HG03354 (cell line): ENCODE measurements around the gene MAP6D1.
"Not testable (repeated sequence)": the region's sequence is repeated elsewhere in the genome, so short reads cannot be mapped to it uniquely, and the experiment has no call there.

Experiments
- ATAC-seq: cut with Tn5 transposase; IDR thresholded peaks from one replicate; pipeline ENCODE4 v1.9.1; 2021; ENCODE audit warnings: mild to moderate bottlenecking; ENCODE audit not compliant: unreplicated experiment, poor library complexity, severe bottlenecking

Gene MAP6D1

DNA sequence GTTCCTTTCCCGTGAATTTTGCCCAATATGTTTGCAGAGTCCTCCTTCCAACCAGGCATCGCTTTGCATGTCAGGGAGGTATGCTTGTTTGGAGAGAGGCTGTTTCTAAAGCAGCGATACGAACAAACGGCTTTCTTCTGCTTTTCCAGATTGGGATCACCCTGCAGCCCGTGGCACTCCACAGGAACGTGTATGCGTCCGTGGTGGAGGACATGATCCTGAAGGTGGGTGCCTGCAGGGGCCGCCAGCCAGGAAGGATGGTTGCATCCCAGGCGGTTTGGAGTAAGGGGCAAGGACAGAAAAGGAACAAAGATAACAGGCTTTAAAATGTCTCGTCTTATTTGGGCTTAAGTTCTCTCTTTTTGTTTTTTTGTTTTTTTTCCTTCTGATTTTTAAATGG is 17.5 kb downstream of the MAP6D1 start:
- no peak for ATAC-seq

DNA sequence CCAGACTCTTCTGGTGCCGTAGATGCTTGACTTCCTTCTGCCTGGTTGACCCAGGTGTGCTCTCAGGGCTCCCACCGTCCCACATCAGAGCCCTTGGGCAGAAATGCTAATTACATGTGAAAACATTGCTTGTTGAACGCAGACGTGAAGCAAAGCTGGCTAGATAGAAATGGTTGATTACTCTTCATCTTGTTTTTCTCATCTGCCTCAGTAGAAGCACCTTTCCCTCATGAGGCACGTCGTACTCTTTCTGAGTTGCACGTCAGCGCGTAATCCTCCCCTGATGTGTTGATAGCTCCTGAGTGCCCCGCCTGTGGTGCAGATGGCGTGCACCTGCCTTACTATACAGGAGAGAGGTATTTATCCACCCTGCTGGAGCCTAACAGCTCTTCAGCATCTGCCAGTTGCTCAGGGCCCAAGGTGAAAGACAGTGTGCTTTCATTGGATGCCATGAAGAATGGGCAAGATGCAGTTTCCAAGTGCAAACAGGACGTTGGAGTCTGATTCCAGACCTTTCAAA is 18.1 kb downstream of the MAP6D1 start:
- ATAC-seq: no peak

DNA sequence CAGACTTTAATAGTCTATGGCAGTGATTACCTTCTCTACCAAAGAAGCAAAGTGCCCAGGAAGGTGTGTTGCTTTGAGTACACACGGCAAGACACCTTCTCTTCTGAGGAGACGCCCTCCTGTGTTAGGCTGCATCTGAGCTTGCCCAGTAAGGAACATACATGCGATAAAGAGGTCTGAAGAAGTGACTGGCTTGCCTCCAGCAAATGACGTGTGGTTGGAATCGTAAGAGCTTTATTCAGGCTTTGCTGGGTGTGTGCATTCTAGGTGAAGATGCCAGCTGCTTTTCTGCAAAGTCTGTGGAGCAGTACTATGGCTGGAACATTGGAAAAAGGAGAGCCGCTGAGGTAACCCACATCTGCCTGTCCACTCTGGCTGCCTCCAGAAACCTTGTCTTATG is 22.4 kb downstream of the MAP6D1 start:
- no peak for ATAC-seq

DNA sequence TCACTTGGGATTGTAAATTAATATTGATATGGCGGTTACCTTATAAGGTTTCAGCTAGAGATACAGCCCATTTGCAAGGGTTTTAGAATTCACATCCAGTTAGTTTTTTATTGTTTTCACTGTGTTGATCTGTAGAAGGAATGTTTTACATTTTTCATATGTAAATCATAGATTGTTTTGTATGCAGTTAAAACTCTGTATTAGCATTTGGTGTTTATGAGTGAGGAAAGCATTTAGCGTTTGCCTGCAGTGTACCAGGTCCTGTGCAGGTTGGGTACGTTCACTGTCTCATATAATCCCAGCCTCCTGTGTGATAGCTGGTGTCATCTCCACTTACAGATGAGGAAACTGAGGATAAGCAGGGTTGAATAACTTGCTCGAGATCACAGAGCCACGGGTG is 23.8 kb downstream of the MAP6D1 start:
- ATAC-seq: no peak

DNA sequence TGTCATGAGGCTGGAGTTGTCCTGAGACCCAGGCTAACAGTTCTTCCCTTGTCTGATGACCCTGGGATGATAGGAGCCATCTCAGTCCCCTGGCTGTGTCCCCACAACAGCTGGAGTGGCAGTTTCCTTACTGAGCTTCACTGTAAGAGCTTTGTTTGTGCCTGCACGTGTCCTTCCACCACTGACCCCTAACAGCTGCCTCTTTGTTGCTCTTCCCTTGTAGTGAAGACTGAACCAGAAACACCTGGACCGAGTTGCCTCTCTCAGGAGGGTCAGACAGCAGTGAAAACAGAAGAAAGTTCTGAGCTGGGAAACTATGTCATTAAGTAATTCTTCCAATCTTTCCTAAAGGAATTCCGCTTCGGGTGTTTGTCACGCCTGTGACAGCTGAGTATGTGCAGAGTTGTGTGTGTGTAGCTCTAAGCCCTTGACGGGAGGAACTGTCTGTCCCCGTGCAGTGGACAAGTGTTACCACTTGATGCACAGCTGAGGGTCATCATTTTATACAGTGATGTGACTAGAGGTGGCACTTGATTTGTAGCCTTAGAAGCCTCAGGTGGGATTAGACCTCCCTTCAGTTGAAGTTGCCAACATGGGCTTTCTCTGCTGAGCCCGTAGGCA is 25.0 kb downstream of the MAP6D1 start:
- ATAC-seq: no peak

DNA sequence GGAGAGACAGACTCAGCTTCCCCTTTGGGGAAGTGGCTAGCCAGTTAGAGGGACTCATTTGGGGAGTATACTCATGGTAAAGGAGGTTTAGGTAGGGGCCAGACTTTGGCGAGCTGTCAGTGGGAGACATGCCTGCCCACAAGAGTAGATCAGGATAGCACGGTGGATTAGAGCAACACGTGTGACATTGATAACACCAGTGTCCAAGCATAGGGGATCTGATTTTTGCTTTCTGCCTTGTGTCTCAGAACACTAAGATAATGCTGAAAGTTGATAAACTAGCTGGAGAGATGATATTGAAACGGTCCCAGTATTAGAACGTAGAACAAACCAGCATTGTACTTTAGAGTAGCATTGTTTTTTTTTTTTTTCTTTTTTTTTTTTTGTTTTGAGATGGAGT is 25.9 kb downstream of the MAP6D1 start:
- no peak for ATAC-seq

DNA sequence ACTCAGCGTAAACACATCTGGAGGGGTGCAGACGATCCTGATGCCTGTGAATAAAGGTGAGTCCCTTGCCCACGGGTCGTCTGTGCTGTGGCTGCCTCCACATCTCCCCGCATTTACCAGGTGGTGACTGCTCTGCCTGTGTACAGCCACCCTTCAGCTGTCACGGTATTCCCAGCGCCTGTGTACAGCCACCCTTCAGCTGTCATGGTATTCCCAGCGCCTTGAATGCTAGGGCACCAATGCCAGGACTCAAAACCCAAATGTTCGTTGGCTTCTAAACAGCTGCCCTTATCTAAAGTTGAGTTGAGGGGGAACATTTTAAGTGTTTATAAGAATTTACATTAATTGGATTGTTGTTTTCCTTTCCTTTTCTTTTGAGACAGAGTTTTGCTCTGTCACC is 27.4 kb downstream of the MAP6D1 start:
- no peak for ATAC-seq

DNA sequence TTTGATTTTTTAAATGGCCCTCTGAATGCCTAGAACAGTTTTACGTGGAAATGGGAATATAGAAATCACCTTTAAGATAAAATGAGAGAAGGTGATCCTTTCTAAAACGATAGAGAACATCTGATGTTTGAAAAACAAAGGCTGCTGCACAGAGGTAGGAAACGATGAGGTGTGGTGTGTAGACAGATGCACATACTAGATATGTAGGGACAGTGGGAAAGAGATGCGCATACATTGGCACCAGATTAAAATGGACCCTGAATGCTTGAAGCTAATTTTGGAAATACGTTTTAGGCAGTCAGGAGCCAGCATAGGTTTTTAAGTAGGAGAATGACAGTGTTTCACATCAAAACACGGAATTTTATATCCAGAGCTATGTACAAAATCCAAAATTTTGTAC is 29.0 kb downstream of the MAP6D1 start:
- no peak for ATAC-seq

DNA sequence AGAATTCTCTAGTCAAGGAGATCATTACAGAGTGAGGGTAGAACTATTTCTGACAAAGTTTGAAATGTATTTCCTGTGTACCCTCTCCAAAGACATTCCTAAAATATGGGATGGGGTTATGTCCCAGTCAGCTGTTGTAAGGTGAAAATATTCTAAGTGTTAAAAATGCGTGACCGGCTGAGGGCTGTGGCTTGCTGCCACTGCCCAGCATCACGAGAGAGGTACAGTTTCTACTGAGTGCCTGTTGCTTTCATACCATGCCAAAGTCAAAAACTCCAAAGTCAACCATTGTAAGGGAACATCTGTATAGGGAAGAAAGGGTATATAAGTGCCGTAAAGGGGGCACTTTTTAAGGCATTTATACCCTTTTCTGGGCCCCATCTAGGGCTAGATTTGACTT is 30.9 kb downstream of the MAP6D1 start:
- no peak for ATAC-seq

DNA sequence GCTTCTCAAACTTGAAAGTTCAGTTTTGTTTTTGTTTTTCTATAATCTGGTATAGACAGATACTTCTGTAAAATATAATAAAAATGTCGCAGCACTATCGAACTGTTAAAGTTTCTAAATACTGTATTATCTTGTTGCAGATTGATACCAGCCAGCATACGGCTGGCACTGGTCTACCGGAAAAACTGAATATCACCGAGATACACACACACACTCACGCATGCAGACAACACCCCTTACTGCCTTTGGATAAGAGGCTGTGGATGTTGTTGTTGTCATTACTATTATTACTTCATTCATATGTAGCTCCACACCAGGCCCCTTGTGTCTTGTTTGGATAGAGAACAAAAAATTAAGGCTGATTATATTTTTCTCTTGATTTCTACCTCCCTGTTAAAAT is 32.4 kb downstream of the MAP6D1 start:
- no peak for ATAC-seq

DNA sequence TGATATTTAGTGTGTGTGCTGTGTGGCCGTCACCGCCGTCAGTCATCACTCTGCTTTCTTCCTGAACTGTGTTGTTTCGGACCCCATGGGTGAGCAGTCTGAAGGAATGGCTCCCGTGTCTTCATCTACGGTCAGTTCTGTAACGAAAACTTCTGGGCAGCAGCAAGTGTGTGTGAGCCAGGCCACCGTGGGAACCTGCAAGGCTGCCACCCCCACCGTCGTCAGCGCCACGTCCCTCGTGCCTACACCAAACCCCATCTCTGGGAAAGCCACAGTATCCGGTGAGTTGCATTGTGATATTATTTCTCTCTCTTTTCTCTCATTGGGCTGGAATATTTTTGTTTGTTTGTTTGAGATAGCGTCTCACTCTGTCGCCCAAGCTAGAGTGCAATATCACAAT is 34.7 kb downstream of the MAP6D1 start:
- ATAC-seq: no peak

DNA sequence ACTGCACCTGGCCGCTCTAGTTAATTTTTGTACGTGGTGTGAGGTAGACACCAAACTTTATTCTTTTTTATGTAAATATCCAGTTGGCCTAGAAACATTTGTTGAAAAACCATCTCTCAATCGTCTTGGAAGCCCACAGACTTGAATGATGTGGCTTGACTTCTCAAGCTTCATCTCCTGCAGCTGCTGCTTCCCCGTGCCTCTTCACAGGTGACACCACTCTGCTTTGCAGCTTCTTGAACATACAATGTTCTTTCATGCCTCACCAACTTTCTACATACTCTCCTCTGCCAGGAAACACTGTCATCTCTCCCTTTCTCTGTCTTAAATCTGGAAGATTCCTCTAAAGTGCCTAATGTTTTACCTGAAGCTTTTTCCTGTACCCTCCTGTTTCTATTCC is 35.6 kb downstream of the MAP6D1 start:
- no peak for ATAC-seq

DNA sequence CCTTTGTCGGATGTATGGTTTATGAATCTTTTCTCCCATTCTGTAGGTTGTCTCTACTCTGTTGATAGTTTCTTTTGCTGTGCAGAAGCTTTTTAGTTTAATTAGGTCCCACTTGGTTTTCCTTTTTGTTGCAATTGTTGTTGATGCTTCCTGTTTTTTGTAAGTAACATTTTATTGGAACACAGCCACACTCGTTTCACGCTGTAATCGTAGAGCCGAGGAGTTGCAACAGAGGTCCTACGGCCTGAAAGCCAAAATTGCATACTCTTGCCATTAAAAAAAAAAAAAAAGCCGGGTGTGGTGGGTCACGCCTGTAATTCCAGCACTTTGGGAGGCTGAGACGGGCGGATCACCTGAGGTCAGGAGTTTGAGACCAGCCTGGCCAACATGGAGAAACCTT is 40.9 kb downstream of the MAP6D1 start:
- not testable (repeated sequence) for ATAC-seq

DNA sequence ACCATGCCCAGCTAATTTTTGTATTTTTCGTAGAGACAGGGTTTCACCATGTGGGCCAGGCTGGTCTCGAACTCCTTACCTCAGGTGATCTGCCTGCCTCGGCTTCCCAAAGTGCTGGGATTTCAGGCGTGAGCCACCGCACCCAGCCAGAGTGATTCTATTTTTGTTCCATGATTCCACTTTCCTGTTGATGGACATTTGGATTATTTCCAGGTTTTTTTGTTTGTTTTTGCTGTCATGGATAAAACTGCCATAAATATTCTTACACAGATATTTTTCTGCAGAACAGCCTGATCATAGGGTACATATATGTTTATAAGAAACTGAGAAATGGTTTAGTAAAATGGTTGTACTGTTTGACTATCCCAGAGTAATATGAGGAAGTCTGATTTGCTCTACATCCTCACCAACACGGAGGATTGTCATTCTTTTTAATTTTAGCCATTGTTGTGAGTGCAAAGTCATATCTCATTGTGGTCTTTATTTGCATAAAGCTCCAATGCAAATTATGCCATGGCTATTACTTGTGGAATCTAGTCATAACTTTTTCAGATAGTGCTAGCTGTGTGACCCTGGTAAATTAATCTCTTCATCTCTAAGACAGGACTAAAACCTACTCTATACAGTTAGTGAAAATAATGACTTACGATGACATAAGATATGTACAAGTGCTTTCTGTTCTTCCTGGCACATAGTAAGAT is 42.7 kb downstream of the MAP6D1 start:
- ATAC-seq: no peak

DNA sequence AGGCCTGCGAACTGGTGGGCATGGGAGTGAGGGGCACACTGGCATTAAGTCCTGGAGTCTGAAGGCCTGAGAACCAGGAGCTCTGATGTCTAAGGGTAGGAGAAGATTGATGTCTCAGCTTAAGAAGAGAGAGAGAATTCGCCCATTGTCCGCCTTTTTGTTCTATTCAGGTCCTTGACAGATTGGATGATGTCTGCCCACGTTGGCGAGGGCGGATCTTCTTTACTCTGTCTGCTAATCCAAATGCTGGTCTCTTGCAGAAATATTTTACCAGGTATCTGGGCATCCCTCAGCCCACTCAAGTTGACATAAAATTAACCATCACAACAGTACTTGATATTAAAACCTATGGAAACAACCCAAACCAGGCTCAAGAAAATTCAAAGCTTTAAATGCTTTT is 44.1 kb downstream of the MAP6D1 start:
- ATAC-seq: no peak

DNA sequence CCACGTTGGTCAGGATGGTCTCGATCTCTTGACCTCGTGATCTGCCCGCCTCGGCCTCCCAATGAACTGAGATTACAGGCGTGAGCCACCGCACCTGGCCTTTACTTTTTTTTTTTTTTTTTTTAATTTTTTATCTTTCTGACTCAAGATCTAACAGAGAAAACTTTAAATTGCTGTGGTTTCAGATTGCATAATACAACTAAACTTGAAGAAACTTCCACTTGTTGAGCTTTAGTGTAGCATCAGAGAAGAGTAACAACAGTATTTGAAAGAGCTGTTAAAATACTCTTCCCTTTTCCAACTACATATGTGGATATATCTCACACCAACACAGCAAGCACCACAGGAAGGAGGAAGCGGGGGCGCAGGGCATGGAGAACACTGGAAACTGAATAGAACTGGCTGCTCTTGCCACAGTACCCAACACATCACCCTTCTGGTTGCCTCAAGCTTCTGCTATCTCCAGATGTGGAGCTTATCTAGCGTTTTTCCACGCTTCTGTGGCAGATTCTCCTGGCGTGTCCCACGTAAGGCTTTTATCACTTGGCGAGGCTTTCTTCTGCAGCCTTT is 45.4 kb downstream of the MAP6D1 start:
- no peak for ATAC-seq

DNA sequence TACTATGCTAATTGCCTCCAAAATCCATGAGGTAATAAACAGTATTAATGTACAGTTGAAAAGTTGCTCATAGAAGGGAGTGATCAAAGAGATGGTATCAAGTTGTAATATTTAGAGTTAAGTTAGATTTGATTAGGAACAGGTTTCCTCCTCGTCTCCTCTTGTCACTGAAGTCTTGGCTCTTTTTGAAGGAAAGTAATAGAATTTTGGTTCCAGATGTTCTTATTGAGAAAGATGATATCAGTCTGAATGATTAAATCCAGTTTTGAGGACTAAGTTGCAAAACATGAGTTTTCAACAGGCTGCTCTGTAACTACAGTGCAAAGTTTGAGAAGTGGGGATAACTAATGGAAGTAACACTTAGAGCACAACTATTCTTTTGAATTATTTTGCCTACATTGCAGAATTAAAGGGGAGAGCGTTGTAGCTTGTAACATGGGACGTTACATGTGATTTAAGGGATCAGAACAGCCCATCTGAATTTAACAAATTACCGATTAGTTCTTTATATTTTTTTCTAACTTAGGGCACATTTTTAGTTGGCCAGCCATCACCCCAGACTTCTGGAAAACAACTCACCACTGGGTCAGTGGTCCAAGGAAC is 48.3 kb downstream of the MAP6D1 start:
- no peak for ATAC-seq

DNA sequence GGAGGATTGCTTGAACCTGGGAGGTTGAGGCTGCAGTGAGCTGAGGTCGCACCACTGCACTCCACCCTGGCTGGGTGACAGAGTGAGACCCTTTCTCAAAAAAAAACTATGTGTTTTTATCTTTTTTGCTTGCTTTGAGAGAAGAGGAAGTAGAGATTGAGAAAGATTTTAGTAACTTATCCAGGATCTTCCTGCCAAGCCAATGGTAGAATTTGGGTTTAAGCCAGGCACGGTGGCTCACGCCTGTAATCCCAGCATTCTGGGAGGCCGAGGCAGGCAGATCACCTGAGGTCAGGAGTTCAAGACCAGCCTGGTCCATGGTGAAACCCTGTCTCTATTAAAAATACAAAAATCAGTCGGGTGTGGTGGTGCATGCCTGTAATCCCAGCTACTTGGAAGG is 48.9 kb downstream of the MAP6D1 start:
- not testable (repeated sequence) for ATAC-seq

DNA sequence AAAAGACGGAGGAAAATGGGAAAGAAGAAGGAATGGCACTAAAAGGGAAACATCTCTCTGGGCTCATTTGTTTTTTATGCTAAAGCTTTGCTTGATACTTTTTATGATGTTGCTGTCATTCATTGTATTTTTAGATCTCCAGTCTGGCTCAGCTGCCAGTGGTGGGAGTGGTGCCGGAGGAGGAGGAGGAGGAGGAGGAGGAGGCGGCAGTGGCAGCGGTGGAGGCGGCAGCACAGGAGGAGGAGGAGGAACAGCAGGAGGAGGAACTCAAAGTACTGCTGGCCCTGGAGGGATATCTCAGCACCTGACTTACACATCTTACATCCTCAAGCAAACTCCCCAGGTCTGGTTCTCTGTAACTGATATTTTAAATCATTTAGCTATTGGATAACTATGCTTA is 49.6 kb downstream of the MAP6D1 start:
- no peak for ATAC-seq

DNA sequence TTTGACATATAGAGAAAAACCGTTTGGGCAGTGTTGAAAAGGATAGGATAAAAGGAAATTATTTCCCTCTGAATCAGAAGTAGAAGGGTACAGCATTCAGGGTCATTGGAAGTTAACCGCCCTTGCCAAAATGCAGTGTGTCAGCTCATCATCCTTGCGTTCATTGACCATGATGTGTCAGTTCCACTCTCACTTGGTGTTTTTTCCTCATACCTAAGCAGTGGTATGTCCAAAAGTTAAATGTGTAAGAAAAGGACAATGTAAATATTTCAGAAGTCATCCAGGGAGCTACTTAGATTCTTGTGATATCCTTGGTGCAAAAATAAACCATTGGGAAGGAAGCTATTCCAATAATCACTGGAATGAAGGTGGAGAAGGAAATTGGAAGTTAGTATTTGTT is 50.7 kb downstream of the MAP6D1 start:
- ATAC-seq: no peak

DNA sequence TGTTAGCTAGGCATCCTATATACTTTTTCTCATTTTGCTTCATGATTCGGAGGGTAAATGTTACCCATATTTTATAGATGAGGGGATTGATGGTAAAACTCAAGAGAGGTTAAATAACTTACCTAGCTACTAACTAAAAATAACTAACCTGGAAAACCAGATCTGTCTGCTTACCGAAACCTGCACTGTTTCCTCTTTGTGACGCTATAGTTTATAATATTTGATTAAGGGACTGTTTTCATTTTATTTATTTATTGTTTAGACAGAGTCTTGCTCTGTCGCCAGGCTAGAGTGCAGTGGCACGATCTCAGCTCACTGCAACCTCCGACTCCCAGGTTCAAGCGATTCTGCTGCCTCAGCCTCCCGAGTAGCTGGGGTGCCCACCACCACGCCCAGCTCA is 55.9 kb downstream of the MAP6D1 start:
- no peak for ATAC-seq
